ENCODE results near the gene SYNDIG1L. TPM values are rescaled to one million over a fixed set of nuclear protein-coding genes. Genes with fewer than 3 reads are reported as not detected.

The SYNDIG1L gene
- total RNA-seq, 3 donors from 2014 or later: 0.14 to 0.22 TPM; not detected in 1

DNA sequence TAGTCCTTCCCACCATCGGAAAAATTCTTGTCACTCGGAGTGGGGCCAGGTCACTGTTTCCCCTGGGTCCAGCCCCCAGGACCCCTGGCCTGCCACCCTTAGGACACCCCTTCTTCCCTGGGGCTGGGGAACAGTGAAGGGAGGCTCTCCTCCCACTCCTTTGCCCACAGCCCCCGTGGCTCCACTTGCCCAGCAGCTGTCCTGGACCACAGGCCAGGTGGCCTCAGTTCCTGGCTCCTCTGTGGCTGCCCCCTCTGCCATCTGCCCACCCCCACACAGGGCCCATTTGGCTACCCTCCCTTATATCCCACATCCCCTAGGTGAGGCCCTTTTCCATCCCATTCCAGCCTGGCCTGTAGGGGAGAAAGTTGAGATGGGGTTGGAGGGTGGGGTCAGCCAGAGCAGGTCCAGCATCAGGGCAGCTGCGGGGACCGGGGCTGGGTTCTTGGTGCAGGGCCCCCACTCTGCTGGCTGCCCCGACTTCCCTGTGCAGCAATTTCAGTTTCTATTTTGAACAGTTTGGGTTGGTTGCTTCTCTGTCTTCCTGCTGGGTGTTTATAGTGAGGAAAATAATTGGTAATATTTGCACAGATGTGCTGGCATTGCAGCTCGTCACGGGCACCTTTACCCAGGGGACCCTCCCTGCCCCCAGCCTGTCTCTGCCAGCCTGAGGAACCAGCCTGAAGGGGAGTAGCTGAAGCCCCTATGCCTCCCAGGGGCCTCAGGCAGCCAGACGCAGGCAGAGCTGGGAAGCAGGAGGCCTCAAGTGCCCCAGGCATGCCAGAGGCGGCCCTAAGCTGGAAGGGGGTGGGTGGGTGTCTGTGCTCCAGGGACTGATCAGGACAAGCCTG lies 23.4 kb downstream of the SYNDIG1L start:
- TF ChIP-seq, protein P1, sequence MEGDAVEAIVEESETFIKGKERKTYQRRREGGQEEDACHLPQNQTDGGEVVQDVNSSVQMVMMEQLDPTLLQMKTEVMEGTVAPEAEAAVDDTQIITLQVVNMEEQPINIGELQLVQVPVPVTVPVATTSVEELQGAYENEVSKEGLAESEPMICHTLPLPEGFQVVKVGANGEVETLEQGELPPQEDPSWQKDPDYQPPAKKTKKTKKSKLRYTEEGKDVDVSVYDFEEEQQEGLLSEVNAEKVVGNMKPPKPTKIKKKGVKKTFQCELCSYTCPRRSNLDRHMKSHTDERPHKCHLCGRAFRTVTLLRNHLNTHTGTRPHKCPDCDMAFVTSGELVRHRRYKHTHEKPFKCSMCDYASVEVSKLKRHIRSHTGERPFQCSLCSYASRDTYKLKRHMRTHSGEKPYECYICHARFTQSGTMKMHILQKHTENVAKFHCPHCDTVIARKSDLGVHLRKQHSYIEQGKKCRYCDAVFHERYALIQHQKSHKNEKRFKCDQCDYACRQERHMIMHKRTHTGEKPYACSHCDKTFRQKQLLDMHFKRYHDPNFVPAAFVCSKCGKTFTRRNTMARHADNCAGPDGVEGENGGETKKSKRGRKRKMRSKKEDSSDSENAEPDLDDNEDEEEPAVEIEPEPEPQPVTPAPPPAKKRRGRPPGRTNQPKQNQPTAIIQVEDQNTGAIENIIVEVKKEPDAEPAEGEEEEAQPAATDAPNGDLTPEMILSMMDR (IDR thresholded peaks at IDR 0.05): no peak
- Histone ChIP-seq H3K4me3 (no peak overlapping the region), H3K4me1 (ENCODE audit: low read depth) (peaks cover 12% of the 10 kb centered on the region), H3K36me3 (ENCODE audit: low read depth) (no peaks in the 10 kb centered on the region), H3K9me3 (no peaks in the 10 kb centered on the region)
- intact Hi-C loops (cut with DNase I, micrococcal nuclease): no loop called here
- DNase-seq (no peak), ATAC-seq (peak; percentile 16)

DNA sequence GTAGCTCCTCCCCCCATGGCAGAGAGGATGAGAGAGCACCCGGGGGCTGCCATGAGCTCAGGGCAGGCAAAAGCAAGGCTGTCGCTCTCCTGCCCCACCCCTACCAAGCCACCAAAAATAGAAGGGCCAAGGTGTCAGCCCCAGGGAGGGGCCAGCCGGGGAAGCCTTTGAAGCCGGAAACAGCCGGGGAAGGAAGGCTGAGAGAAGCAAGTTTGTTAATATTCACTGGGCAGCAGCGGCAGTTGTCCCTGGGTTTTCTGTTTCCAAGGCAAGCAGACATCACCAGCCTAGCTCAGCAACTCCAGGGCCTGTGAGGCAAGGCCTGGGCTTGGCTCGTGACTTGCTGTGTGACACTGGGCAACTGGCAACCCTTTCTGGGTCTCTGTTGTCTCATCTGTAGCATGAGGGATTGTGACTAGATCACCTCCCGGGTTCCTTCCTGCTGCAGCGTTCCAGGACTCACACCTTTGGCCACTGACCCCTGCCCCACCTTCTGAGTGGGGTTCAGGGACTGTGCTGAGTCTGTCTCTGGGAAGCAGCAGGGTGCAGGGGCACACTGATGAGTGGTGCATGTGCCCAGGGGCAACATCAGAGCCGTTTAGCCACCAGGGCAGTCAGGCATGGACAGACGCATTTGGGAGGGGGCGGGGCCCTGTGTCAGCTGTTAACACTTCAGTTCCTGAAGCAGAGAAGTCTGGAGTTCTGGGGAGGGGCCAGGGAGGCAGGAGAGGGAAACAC lies 24.3 kb downstream of the SYNDIG1L start:
- peaks cover 12% of the 10 kb centered on the region for H3K4me1 ChIP-seq (ENCODE audit: low read depth)
- H3K4me3 ChIP-seq: no peak overlapping the region
- DNase-seq (peak; percentile 27 to 78 (median 48)), ATAC-seq (peak; percentile 78)
- intact Hi-C loops (cut with DNase I, micrococcal nuclease): no loop called here
- no peaks in the 10 kb centered on the region for H3K9me3 ChIP-seq
- TF ChIP-seq, protein P1 (IDR thresholded peaks at IDR 0.05): no peak
- H3K36me3 ChIP-seq (ENCODE audit: low read depth): no peaks in the 10 kb centered on the region

DNA sequence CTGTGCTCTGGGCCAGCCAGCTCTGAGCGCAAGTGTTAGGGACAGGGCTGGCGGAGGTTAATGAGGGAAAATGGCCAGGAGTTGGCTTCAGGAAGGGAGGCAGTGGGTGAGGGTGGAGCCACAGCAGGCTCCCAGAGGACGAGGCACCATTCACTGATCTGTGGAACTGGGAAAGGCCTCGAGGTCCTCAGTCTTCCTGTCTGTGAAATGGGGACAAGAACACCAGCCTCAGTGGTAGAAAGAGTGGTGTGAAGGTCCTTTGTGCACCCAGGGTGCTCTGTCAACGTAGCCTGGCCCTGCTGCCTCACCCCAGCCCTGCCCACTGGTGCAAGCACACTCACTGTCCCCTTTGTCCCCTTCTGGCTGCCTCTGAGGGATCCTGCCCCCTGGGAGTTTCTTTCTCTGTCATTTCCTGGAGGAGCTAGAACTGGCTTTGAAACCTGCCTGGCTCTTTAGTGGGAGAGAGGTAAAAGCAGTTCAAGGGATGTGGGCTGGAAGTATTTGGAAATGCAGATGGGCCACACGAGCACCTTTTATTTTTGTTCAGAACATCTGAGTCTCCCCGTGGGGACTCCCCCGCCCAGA lies 25.0 kb downstream of the SYNDIG1L start:
- H3K4me1 ChIP-seq (ENCODE audit: low read depth): peaks cover 12% of the 10 kb centered on the region
- intact Hi-C loops (cut with DNase I, micrococcal nuclease): no loop called here
- TF ChIP-seq, protein P1 (IDR thresholded peaks at IDR 0.05): no peak
- H3K36me3 ChIP-seq (ENCODE audit: low read depth): no peaks in the 10 kb centered on the region
- ATAC-seq: no peak
- no peak overlapping the region for H3K4me3 ChIP-seq
- H3K9me3 ChIP-seq: no peaks in the 10 kb centered on the region
- DNase-seq: no peak

DNA sequence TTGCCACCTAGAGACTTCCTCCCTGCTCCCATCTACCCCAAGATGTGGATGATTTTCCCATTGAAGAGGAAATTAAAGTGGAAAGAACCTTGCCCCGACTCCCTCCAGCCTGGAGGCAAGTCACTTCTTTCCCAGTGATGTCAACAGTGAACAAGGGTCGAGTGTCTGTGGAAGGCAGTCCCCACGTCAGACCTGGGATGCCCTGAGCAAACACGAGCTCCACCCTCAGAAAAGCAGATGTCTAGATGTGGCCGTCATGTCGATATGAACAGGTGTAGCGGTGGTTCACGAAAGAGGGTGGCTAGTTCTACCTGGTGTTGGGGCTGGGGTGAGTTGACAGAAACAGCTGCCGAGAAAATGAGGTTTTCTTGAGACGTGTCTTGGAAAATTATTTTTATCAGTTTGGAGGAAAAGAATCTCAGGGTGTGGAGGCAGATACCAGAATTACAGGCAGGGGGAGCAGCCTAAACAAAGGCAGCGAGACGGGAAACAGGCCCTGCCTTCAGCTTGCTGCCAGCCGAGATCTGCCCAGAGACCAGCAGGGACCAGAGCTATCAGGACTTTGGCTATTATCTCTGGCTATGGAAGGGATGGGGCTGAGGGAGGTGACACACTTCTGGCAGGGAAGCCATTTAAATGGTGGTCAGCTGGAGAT lies 25.9 kb downstream of the SYNDIG1L start:
- peaks cover 12% of the 10 kb centered on the region for H3K4me1 ChIP-seq (ENCODE audit: low read depth)
- no peaks in the 10 kb centered on the region for H3K9me3 ChIP-seq
- TF ChIP-seq, protein P1 (IDR thresholded peaks at IDR 0.05): no peak
- no peak for DNase-seq
- no peak for ATAC-seq
- no peaks in the 10 kb centered on the region for H3K36me3 ChIP-seq (ENCODE audit: low read depth)
- intact Hi-C loops (cut with DNase I, micrococcal nuclease): no loop called here
- H3K4me3 ChIP-seq: no peak overlapping the region

DNA sequence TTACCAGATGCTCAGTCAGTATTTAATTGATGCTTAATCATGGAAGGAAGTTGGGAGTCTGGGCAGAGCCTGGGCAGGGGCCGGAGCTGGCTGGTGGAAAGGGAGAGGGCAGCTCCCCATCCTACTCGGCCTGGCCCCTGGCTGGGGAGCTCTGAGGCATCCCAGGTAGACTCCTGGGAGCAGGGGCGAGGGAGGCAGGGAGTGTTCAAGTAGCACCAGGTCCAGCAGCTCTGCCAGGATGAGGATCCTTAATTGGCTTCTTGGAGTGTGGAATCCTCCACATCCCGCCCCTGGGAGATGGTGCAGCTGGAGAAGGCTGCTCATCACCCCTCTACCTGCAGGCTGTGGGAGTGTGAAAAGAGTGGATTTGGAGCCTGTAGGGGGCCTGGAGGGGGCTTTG lies 30.9 kb downstream of the SYNDIG1L start:
- no peak for DNase-seq
- Histone ChIP-seq H3K4me3 (no peak overlapping the region), H3K36me3 (ENCODE audit: low read depth) (no peaks in the 10 kb centered on the region), H3K9me3 (no peaks in the 10 kb centered on the region), H3K4me1 (ENCODE audit: low read depth) (no peaks in the 10 kb centered on the region)
- intact Hi-C loops (cut with DNase I, micrococcal nuclease): no loop called here
- ATAC-seq: no peak
- TF ChIP-seq, protein P1 (IDR thresholded peaks at IDR 0.05): no peak
